LNCaP clone FGC (cell line): ENCODE data around the gene SMIM27.
A peak's percentile ranks its signal among the peaks of the same experiment; 100 is the strongest.
"Not testable (repeated sequence)": the region's sequence is repeated elsewhere in the genome, so short reads cannot be mapped to it uniquely, and the experiment has no call there.

Experiments used
- DNase-seq: peaks from one replicate; pipeline ENCODE4 v3.0.0-alpha.2; 2011; ENCODE audit warnings: low read depth
- H3K4me3 ChIP-seq: 2 replicates; pipeline ENCODE4 v1.5.1; 2011; ENCODE audit warnings: mild to moderate bottlenecking, low read depth, low read length, control low read depth
- TF ChIP-seq, protein P1 (sequence below): IDR thresholded peaks from 2 replicates; pipeline ENCODE4 v1.5.1; 2012; ENCODE audit warnings: mild to moderate bottlenecking; ENCODE audit not compliant: control insufficient read depth, insufficient read depth; ENCODE audit errors: extremely low read depth

The SMIM27 gene

DNA sequence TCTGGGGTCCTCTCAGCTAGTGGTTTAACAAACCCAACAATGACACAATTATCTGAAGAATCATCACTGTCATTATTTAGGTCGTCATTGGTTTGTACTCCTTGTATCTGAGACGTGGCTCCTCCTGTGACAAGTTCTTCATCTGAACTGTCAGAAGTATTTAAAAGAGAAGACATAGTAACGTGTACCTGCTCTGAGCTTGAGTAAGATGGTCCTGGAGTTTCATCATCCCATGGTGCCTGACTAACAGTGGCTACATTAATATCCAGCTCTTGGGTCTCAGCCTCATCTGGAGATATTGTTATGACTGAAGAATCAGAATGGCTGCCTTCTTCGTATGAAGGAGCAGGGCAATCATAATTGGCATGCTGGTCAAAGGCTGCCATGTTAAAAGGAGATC lies 9.1 kb upstream of the SMIM27 start:
- H3K4me3 ChIP-seq: no peak overlapping the region
- DNase-seq: no peak
- TF ChIP-seq, protein P1, sequence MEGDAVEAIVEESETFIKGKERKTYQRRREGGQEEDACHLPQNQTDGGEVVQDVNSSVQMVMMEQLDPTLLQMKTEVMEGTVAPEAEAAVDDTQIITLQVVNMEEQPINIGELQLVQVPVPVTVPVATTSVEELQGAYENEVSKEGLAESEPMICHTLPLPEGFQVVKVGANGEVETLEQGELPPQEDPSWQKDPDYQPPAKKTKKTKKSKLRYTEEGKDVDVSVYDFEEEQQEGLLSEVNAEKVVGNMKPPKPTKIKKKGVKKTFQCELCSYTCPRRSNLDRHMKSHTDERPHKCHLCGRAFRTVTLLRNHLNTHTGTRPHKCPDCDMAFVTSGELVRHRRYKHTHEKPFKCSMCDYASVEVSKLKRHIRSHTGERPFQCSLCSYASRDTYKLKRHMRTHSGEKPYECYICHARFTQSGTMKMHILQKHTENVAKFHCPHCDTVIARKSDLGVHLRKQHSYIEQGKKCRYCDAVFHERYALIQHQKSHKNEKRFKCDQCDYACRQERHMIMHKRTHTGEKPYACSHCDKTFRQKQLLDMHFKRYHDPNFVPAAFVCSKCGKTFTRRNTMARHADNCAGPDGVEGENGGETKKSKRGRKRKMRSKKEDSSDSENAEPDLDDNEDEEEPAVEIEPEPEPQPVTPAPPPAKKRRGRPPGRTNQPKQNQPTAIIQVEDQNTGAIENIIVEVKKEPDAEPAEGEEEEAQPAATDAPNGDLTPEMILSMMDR: no peak

GRCh38 chr9:32545884-32546283 lies 6.2 kb upstream of the SMIM27 start:
- DNase-seq: no peak
- no peak overlapping the region for H3K4me3 ChIP-seq
- TF ChIP-seq, protein P1: no peak

DNA sequence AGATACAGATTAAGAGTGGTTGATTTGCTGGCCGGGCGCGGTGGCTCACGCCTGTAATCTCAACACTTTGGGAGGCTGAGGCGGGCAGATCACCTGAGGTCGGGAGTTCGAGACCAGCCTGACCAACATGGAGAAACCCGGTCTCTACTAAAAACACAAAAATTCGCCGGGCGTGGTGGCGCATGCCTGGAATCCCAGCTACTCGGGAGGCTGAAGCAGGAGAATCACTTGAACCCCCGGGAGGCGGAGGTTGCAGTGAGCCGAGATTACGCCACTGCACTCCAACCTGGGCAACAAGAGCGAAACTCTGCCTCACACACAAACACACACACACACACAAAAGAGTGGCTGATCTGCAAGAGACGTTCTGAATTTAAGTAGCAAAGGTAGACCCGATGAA lies 3.9 kb upstream of the SMIM27 start:
- DNase-seq, H3K4me3 ChIP-seq: not testable (repeated sequence)

DNA sequence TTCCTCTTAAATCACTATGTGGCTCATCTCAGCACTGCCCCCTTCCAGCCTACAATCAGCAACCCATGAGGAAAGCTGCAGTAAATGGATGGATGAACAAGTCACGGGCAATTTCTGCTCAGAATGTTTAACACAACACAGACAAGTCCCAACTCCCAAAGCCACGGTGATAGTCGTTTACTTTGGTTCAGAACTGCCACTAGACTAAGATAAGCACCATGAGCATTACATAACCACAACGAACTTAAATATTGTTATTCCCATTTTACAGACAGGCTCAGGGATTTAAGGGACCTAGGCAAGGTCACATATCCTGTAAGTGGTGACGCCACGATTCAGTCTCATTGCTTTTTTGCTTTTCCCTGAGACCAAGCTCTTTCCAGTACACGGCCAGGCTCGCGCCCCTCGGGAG lies 2.0 kb upstream of the SMIM27 start:
- TF ChIP-seq, protein P1: peak; percentile 24; the same call in 1 of the 2 replicates
- peak overlapping the region; percentile 64 for H3K4me3 ChIP-seq
- no peak for DNase-seq

GRCh38 chr9:32550562-32551275 lies 1.4 kb upstream of the SMIM27 start:
- peak overlapping the region; percentile 64 for H3K4me3 ChIP-seq
- TF ChIP-seq, protein P1: no peak
- peak; percentile 41 for DNase-seq

- TF ChIP-seq, protein P1: no peak
- peak overlapping the region; percentile 64 for H3K4me3 ChIP-seq
- DNase-seq: no peak
Observed at GRCh38 chr9:32551276-32552051, 663 bp upstream of the SMIM27 start.

- H3K4me3 ChIP-seq: no peak overlapping the region
Observed at GRCh38 chr9:32554107-32554506, 2.0 kb downstream of the SMIM27 start.

More at GRCh38 chr9:32554107-32554506, 2.0 kb downstream of the SMIM27 start:
- DNase-seq: no peak
- TF ChIP-seq, protein P1: no peak
